Trophoblast cell (in vitro differentiated cells and primary cell): Measurements from ENCODE around the gene FCRL3.

Experiments
- DNase-seq, 2 donors: peaks; one replicate each; pipeline ENCODE4 v3.0.0-alpha.2; 2016
- H2AFZ ChIP-seq: 2 replicates; pipeline ENCODE4 v1.6.1; 2013; ENCODE audit warnings: low read length, moderate library complexity, mild to moderate bottlenecking; ENCODE audit not compliant: insufficient read depth, poor library complexity
- H2AK5ac ChIP-seq: 2 replicates; pipeline ENCODE4 v1.6.1; 2013; ENCODE audit warnings: mild to moderate bottlenecking, low read length
- H2BK120ac ChIP-seq: 2 replicates; pipeline ENCODE4 v1.6.1; 2013; ENCODE audit warnings: low read length, mild to moderate bottlenecking, moderate library complexity; ENCODE audit not compliant: insufficient read depth, poor library complexity
- H2BK12ac ChIP-seq: 2 replicates; pipeline ENCODE4 v1.6.1; 2013; ENCODE audit warnings: mild to moderate bottlenecking, low read length, moderate library complexity
- H2BK5ac ChIP-seq: 2 replicates; pipeline ENCODE4 v1.6.1; 2013; ENCODE audit warnings: low read length, low read depth, moderate library complexity, mild to moderate bottlenecking; ENCODE audit not compliant: poor library complexity
- H3K14ac ChIP-seq: 2 replicates; pipeline ENCODE4 v1.6.1; 2013; ENCODE audit warnings: mild to moderate bottlenecking, low read length
- H3K18ac ChIP-seq: 2 replicates; pipeline ENCODE4 v1.6.1; 2013; ENCODE audit warnings: mild to moderate bottlenecking, low read length
- H3K23ac ChIP-seq: 2 replicates; pipeline ENCODE4 v1.6.1; 2013; ENCODE audit warnings: low read length
- H3K27ac ChIP-seq: 2 replicates; pipeline ENCODE4 v1.5.1; 2013; ENCODE audit warnings: low read depth, mild to moderate bottlenecking, inconsistent platforms, low read length, moderate library complexity
- H3K27me3 ChIP-seq: 2 replicates; pipeline ENCODE4 v1.6.1; 2013; ENCODE audit warnings: inconsistent platforms, mild to moderate bottlenecking, low read length, moderate library complexity; ENCODE audit not compliant: insufficient read depth
- H3K36me3 ChIP-seq, 2 experiments: 1 replicate in 1 of 2; 2 replicates in 1 of 2; pipeline ENCODE4 v1.6.1; 2013; ENCODE audit warnings: low read length in 2 of 2, mild to moderate bottlenecking in 2 of 2, moderate library complexity in 1 of 2; ENCODE audit not compliant: insufficient read depth in 2 of 2, control insufficient read depth in 1 of 2
- H3K4ac ChIP-seq: 2 replicates; pipeline ENCODE4 v1.6.1; 2013; ENCODE audit warnings: low read depth, mild to moderate bottlenecking, low read length, moderate library complexity
- H3K4me1 ChIP-seq, 2 experiments: 1 replicate in 1 of 2; 2 replicates in 1 of 2; pipeline ENCODE4 v1.6.1; 2013; ENCODE audit warnings: low read length in 2 of 2, mild to moderate bottlenecking in 2 of 2, moderate library complexity in 1 of 2; ENCODE audit not compliant: insufficient read depth in 2 of 2, control insufficient read depth in 1 of 2
- H3K4me2 ChIP-seq: 2 replicates; pipeline ENCODE4 v1.6.1; 2013; ENCODE audit warnings: inconsistent platforms, mild to moderate bottlenecking, low read length, moderate library complexity
- H3K4me3 ChIP-seq: 2 replicates; pipeline ENCODE4 v1.5.1; 2013; ENCODE audit warnings: mild to moderate bottlenecking, low read depth, low read length, inconsistent platforms
- H3K79me1 ChIP-seq: one replicate; pipeline ENCODE4 v1.6.1; 2013; ENCODE audit warnings: low read length
- H3K79me2 ChIP-seq: 2 replicates; pipeline ENCODE4 v1.6.1; 2013; ENCODE audit warnings: low read length, mild to moderate bottlenecking; ENCODE audit not compliant: control insufficient read depth, insufficient read depth, poor library complexity
- H3K9ac ChIP-seq: 2 replicates; pipeline ENCODE4 v1.6.1; 2013; ENCODE audit warnings: mild to moderate bottlenecking, low read length
- H3K9me3 ChIP-seq: 2 replicates; pipeline ENCODE4 v1.6.1; 2013; ENCODE audit warnings: low read depth, mild to moderate bottlenecking, control low read depth, inconsistent platforms, low read length; ENCODE audit not compliant: insufficient read depth
- H4K12ac ChIP-seq: 2 replicates; pipeline ENCODE4 v1.6.1; 2013; ENCODE audit warnings: low read depth, mild to moderate bottlenecking, low read length, moderate library complexity
- H4K8ac ChIP-seq: 2 replicates; pipeline ENCODE4 v1.6.1; 2013; ENCODE audit warnings: low read depth, mild to moderate bottlenecking, low read length, moderate library complexity
- H4K91ac ChIP-seq: one replicate; pipeline ENCODE4 v1.6.1; 2013; ENCODE audit warnings: low read depth, mild to moderate bottlenecking, low read length, moderate library complexity
- WGBS: extraction: QIAGEN DNeasy Blood & Tissue Kit; methylation state at CpG from one replicate; pipeline ENCODE4 v1.1.7; 2013; ENCODE audit warnings: missing lambda C conversion rate; ENCODE audit not compliant: insufficient read length, insufficient coverage; ENCODE audit errors: extremely low coverage; 5-methylcytosine and 5-hydroxymethylcytosine counted together

FCRL3 gene

GRCh38 chr1:157723157-157723556 is 22.6 kb upstream of the FCRL3 start:
- H3K14ac ChIP-seq: no peak overlapping the region
- peaks cover 6% of the 10 kb centered on the region for H3K9me3 ChIP-seq
- no peaks in the 10 kb centered on the region for H3K79me1 ChIP-seq
- no peaks in the 10 kb centered on the region for H3K4me1 ChIP-seq
- H3K9ac ChIP-seq: no peak overlapping the region
- no peak overlapping the region for H3K4me2 ChIP-seq
- DNase-seq: no peak
- no peak overlapping the region for H4K8ac ChIP-seq
- no peak overlapping the region for H4K12ac ChIP-seq
- no peak overlapping the region for H2AK5ac ChIP-seq
- H3K27ac ChIP-seq: no peak overlapping the region
- H3K23ac ChIP-seq: no peak overlapping the region
- H3K18ac ChIP-seq: no peak overlapping the region
- H3K27me3 ChIP-seq: no peaks in the 10 kb centered on the region
- no peak overlapping the region for H3K4me3 ChIP-seq
- no peak overlapping the region for H2AFZ ChIP-seq
- no peak overlapping the region for H2BK120ac ChIP-seq
- no CpG with 5 or more reads among the region's 2 CpGs for WGBS
- no peak overlapping the region for H2BK12ac ChIP-seq
- H3K79me2 ChIP-seq: no peaks in the 10 kb centered on the region
- H4K91ac ChIP-seq: no peak overlapping the region
- no peak overlapping the region for H2BK5ac ChIP-seq
- no peak overlapping the region for H3K4ac ChIP-seq
- peaks cover 0 to 3% of the 10 kb centered on the region in 2 experiments for H3K36me3 ChIP-seq

- H3K4ac ChIP-seq: no peak overlapping the region
- no peak overlapping the region for H3K4me2 ChIP-seq
- no peak overlapping the region for H2BK12ac ChIP-seq
- H4K12ac ChIP-seq: no peak overlapping the region
- peaks cover 6% of the 10 kb centered on the region for H3K9me3 ChIP-seq
- no peak overlapping the region for H4K8ac ChIP-seq
- H3K79me1 ChIP-seq: no peaks in the 10 kb centered on the region
- no peak overlapping the region for H2BK5ac ChIP-seq
- H3K36me3 ChIP-seq: peaks cover 0 to 3% of the 10 kb centered on the region in 2 experiments
- H3K4me1 ChIP-seq: no peaks in the 10 kb centered on the region
- H2AK5ac ChIP-seq: no peak overlapping the region
- no peak overlapping the region for H3K23ac ChIP-seq
- no peak overlapping the region for H3K27ac ChIP-seq
- no peak overlapping the region for H4K91ac ChIP-seq
- H2AFZ ChIP-seq: no peak overlapping the region
- no peak for DNase-seq
- no peak overlapping the region for H3K18ac ChIP-seq
- no peaks in the 10 kb centered on the region for H3K27me3 ChIP-seq
- no peak overlapping the region for H3K14ac ChIP-seq
- H3K9ac ChIP-seq: no peak overlapping the region
- WGBS: no CpG with 5 or more reads among the region's 1 CpG
- no peak overlapping the region for H3K4me3 ChIP-seq
- no peak overlapping the region for H2BK120ac ChIP-seq
- no peaks in the 10 kb centered on the region for H3K79me2 ChIP-seq
Observed at GRCh38 chr1:157721985-157722384, 21.4 kb upstream of the FCRL3 start.

GRCh38 chr1:157715736-157716135 is 15.2 kb upstream of the FCRL3 start:
- no peak overlapping the region for H2AFZ ChIP-seq
- H4K12ac ChIP-seq: no peak overlapping the region
- WGBS: no CpG with 5 or more reads among the region's 5 CpGs
- H3K36me3 ChIP-seq: no peaks in the 10 kb centered on the region
- H4K91ac ChIP-seq: no peak overlapping the region
- no peaks in the 10 kb centered on the region for H3K79me1 ChIP-seq
- H3K23ac ChIP-seq: no peak overlapping the region
- no peaks in the 10 kb centered on the region for H3K79me2 ChIP-seq
- no peak overlapping the region for H2BK5ac ChIP-seq
- no peaks in the 10 kb centered on the region for H3K9me3 ChIP-seq
- H3K14ac ChIP-seq: no peak overlapping the region
- no peak overlapping the region for H3K18ac ChIP-seq
- no peak overlapping the region for H2BK120ac ChIP-seq
- no peak overlapping the region for H3K9ac ChIP-seq
- H3K4me1 ChIP-seq: no peaks in the 10 kb centered on the region
- no peak overlapping the region for H3K4me2 ChIP-seq
- no peak overlapping the region for H2AK5ac ChIP-seq
- no peak for DNase-seq
- no peak overlapping the region for H4K8ac ChIP-seq
- H3K4me3 ChIP-seq: no peak overlapping the region
- H2BK12ac ChIP-seq: no peak overlapping the region
- H3K4ac ChIP-seq: no peak overlapping the region
- H3K27ac ChIP-seq: no peak overlapping the region
- no peaks in the 10 kb centered on the region for H3K27me3 ChIP-seq

- no peak overlapping the region for H3K23ac ChIP-seq
- DNase-seq: no peak
- no peak overlapping the region for H4K12ac ChIP-seq
- no peak overlapping the region for H2BK5ac ChIP-seq
- H2BK12ac ChIP-seq: no peak overlapping the region
- no peak overlapping the region for H4K8ac ChIP-seq
- H3K18ac ChIP-seq: no peak overlapping the region
- no peak overlapping the region for H3K4me3 ChIP-seq
- H3K4me2 ChIP-seq: no peak overlapping the region
- no peak overlapping the region for H2BK120ac ChIP-seq
- H4K91ac ChIP-seq: no peak overlapping the region
- no peak overlapping the region for H2AK5ac ChIP-seq
- no peak overlapping the region for H2AFZ ChIP-seq
- no peaks in the 10 kb centered on the region for H3K79me1 ChIP-seq
- H3K4ac ChIP-seq: no peak overlapping the region
- H3K9me3 ChIP-seq: no peaks in the 10 kb centered on the region
- no peak overlapping the region for H3K27ac ChIP-seq
- H3K14ac ChIP-seq: no peak overlapping the region
- no peaks in the 10 kb centered on the region for H3K27me3 ChIP-seq
- no peaks in the 10 kb centered on the region for H3K36me3 ChIP-seq
- H3K4me1 ChIP-seq: no peaks in the 10 kb centered on the region
- no peak overlapping the region for H3K9ac ChIP-seq
- H3K79me2 ChIP-seq: no peaks in the 10 kb centered on the region
Observed at GRCh38 chr1:157711802-157712201, 11.2 kb upstream of the FCRL3 start.

- Histone ChIP-seq H3K27me3 (no peaks in the 10 kb centered on the region), H4K8ac (no peak overlapping the region), H3K9me3 (no peaks in the 10 kb centered on the region), H2BK5ac (no peak overlapping the region), H3K4me3 (no peak overlapping the region), H4K12ac (no peak overlapping the region), H2AFZ (no peak overlapping the region), H3K18ac (no peak overlapping the region), H3K4me1 (no peaks in the 10 kb centered on the region), H3K79me2 (no peaks in the 10 kb centered on the region), H3K4me2 (no peak overlapping the region), H4K91ac (no peak overlapping the region), H3K14ac (no peak overlapping the region), H3K36me3 (no peaks in the 10 kb centered on the region), H2AK5ac (no peak overlapping the region), H3K9ac (no peak overlapping the region), H2BK12ac (no peak overlapping the region), H3K79me1 (no peaks in the 10 kb centered on the region), H2BK120ac (no peak overlapping the region), H3K4ac (no peak overlapping the region), H3K27ac (no peak overlapping the region), H3K23ac (no peak overlapping the region)
- no peak for DNase-seq
Observed at GRCh38 chr1:157704878-157705277, 4.3 kb upstream of the FCRL3 start.
